Stimulated activated naive CD8-positive, alpha-beta T cell treated with anti-CD3 and anti-CD28 coated beads, Interleukin-15, amount 100 ng/mL, for 72 hours (primary cell): Measurements from ENCODE around the gene GALNT2.

Source experiments
- ATAC-seq: fragments of 150-1000 bp; cut with Tn5 transposase; 2 replicates; pipeline ENCODE4 v1.10.0; 2021; ENCODE audit warnings: mild to moderate bottlenecking, moderate library complexity
- DNase-seq, 2 donors: peaks; one replicate each; pipeline ENCODE4 v3.0.0; 2021 to 2022
- H3K27ac Mint-ChIP-seq, 2 donors: one replicate each; pipeline ENCODE4 v1.8.0; 2022; ENCODE audit warnings: mild to moderate bottlenecking in 2 of 2, mixed read lengths in 2 of 2, moderate library complexity in 2 of 2
- H3K27me3 Mint-ChIP-seq: one replicate; pipeline ENCODE4 v1.8.0; 2022; ENCODE audit warnings: mixed read lengths
- H3K4me1 Mint-ChIP-seq: one replicate; pipeline ENCODE4 v1.8.0; 2022; ENCODE audit warnings: mild to moderate bottlenecking, mixed read lengths
- H3K4me3 Mint-ChIP-seq, 2 donors: one replicate each; pipeline ENCODE4 v1.8.0; 2022; ENCODE audit warnings: mild to moderate bottlenecking in 2 of 2, mixed read lengths in 2 of 2, moderate library complexity in 1 of 2
- H3K9me3 Mint-ChIP-seq, 2 donors: one replicate each; pipeline ENCODE4 v1.8.0; 2022; ENCODE audit warnings: mixed read lengths in 2 of 2

The GALNT2 gene

DNA sequence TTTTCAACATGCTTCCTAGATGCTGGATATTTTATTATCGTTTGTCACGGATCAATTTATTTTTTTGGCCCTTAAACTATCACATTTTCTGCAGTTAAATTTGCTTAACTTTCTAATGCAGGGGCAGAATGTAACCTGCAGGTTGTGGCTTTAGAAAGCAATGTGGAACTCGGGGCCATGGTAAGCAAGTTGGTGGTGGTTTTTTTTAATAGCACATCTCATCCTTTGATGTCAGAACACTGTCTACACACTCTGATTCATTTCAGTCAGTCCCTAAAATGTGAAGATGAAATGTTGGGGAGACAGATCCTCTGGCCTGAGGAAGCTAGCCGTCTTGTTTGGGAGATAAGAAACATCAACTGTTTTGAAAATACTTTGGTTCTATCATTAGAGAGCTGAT, 89.5 kb downstream of the GALNT2 start:
- Mint-ChIP-seq H3K27me3 (no peaks in the 10 kb centered on the region), H3K27ac (no peak overlapping the region), H3K9me3 (no peaks in the 10 kb centered on the region), H3K4me1 (peaks cover 59% of the 10 kb centered on the region), H3K4me3 (no peak overlapping the region)
- ATAC-seq (no peak), DNase-seq (no peak)

DNA sequence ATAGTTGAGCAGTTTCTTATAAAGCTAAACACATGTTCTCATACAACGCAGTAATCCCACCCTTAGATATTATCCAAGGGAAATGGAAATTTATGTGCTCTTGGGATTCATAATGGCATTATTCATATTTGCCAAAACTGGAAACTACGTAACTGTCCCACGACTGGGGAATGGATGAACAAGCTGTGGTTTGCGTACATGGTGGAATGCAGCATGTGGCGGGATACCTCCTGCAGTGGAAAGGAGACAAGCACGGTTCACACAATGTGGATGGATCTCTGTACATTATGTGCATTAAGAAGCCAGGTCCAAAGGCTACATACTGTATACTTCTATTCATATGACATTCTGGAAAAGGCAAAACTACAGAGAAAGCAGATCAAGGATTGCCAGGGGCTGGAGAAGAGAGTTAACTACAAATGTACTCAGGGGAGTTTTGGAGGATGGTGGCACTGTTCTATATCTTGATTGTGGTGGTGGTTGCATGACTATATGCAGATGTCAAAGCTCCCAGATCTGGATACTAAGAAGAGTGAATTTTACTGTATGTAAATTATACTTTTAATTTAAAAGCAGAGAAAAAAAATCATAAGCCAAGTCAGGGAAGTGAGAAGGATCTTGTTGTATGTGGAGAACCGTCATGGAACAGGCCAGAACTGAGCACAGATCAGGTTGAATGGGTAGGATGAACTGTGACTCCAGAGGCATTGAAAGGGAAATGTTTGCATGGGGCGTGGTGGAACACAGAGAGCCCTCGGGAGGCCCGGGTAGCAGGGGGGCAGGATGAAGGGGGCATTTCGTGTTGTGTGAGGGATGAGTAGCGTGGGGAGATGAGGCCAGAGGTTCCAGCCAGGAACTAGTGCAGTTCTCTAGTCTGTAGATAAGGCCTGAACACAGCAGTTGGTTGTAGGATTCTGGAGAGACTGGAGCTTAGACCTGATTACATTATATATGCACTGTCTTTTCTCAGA, 90.7 kb downstream of the GALNT2 start:
- Mint-ChIP-seq H3K4me3 (no peak overlapping the region), H3K4me1 (peaks cover 61% of the 10 kb centered on the region), H3K9me3 (no peaks in the 10 kb centered on the region), H3K27me3 (no peaks in the 10 kb centered on the region), H3K27ac (peak overlapping the region in 1 of 2 donors; percentile 24)
- DNase-seq (no peak), ATAC-seq (no peak)

DNA sequence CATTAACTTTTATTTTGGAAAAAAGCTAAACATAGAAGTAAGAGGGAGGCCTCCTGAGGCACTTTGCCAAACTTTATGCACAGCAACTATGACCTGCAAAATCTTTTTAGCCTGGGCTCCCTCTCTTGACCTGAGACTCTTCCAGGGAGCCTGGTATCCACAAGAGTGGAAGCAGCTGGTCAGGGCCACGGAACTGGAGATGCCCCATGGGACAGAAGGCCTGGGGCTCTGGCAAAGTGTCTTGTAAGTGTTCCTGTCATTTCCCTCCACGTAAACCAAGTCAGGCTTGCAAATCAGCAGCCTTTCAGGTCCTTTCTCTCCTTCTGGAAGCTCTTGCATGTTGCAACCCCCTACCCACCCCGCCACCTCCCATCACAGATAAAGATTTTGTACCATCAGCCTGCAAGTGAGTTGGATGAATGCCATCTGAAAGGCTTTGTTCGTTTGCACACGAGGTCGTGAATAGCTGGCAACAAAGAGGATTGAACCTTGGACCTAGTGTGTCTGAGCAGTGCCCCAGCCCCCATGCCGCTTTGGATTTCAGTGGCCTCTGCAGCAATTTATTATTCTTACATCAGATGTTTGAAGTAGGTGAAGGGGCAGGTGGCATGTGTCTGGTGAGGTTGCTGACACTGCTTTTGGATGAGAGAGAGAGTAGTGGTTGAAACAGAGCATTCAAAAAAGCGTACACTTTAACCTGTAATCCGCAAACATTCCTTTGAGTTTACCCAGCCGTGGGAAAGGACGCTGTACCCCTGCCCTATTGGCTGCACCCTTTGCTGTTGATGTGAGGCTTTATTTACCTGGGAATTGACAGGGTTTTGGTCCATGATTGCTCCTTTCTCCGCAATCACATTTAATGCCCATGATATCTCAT, 91.6 kb downstream of the GALNT2 start:
- DNase-seq (no peak), ATAC-seq (no peak)
- H3K27ac Mint-ChIP-seq, result no peak overlapping the region
- H3K27me3 Mint-ChIP-seq, result no peaks in the 10 kb centered on the region
- no peak overlapping the region for H3K4me3 Mint-ChIP-seq
- no peaks in the 10 kb centered on the region for H3K9me3 Mint-ChIP-seq
- H3K4me1 Mint-ChIP-seq, result peaks cover 63% of the 10 kb centered on the region

DNA sequence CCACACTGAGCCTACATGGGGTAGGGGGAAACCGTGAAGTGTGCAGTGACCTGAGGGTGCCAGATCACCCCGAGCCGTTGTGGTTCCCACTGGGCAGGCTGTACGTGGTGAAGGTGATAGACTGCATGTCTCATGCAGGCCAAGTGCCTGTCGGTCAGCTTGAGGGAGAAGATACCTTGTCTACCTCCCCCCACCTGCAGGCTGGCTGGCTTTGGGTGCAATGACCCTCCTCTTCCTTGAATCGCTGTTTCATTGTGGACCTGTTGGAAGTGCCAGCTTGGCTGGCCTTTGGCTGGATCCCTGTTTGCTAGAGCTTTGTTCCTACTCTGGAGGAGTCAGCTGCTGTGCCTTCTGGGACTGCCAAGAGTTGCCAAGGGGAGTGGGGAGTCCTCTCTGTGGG, 92.5 kb downstream of the GALNT2 start:
- no peaks in the 10 kb centered on the region for H3K9me3 Mint-ChIP-seq
- H3K4me3 Mint-ChIP-seq, result no peak overlapping the region
- no peak overlapping the region for H3K27ac Mint-ChIP-seq
- DNase-seq (no peak), ATAC-seq (no peak)
- no peaks in the 10 kb centered on the region for H3K27me3 Mint-ChIP-seq
- H3K4me1 Mint-ChIP-seq, result peaks cover 64% of the 10 kb centered on the region

DNA sequence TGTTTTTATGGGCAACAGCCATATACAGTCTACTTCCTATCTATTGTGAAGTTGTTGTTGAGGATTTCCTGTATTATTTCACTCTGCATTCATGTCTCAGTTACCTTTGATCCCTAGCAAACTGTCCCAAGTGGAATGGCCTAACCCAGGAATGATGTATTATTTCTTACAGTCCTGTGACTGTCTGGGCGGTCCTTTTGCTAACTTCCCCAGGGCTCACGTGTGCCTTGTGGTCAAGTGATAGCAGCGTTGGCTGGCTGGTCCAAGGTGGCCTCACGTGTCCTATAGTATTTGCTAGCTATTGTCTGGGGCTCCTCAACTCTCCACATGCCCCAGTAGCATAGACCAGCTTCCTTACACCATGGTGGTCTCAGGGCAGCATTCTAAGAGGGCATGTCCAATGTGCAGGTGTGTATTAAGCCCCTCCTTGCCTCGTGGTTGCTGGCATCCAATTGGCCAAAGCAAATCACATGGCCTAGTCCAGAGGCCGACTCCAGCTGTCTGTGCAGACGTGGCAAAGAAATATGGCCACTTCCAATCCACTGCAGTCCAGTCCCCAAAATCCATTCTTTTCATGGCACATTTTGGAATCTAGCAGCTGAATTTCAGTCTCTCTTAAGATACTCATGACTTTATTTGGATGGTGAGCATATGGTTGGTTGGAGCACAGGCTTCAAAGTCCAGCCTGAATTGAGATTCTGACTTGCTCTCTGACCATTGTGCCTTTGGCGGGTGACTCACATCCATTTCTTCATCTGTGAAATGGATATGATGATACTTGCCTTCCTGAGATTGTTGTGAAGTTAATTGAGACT, 94.1 kb downstream of the GALNT2 start:
- H3K27ac Mint-ChIP-seq, result no peak overlapping the region
- H3K27me3 Mint-ChIP-seq, result no peaks in the 10 kb centered on the region
- H3K9me3 Mint-ChIP-seq, result no peaks in the 10 kb centered on the region
- H3K4me3 Mint-ChIP-seq, result no peak overlapping the region
- ATAC-seq, result no peak
- DNase-seq, result no peak
- peaks cover 61% of the 10 kb centered on the region for H3K4me1 Mint-ChIP-seq

DNA sequence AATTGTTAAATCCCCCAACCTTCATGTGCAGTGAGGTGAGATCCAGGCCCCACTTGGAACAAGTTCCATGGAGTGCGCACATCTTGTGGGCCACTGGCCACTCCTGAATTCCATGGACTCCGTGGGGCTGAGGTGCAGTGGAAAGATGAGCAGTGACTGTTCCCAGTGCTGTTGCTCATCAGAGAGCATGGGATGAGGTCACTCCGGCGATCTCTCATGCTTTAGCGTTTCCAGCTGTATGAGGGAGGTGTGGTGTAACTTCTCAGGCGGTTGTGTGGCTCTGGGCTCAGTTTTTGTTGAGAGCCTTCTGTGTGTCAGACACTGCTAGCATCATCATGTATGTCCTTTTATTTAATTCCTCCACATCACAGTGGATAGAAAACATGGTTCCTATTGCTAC, 96.2 kb downstream of the GALNT2 start:
- ATAC-seq, result no peak
- no peak for DNase-seq
- Mint-ChIP-seq H3K4me3 (no peak overlapping the region), H3K4me1 (peaks cover 59% of the 10 kb centered on the region), H3K27me3 (no peaks in the 10 kb centered on the region), H3K9me3 (no peaks in the 10 kb centered on the region), H3K27ac (no peak overlapping the region)

DNA sequence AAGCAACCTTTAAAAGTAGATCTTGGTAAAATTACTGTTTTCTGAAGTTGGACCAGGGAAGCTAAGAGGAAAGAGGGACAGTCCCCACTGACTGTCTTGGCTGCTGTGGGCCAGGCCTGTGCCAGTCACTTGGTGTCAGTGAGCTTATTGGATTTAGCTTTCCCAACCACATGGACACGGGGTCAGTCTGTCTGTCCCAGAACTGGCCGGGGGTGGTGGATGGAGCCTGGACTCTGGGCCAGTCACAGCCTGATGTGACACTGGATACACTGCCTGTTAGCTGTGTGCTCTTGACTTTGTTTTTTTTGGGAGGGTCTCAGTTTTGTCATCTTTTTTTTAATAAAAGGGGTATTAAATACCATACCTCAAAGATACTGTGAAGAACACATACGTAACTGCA, 96.7 kb downstream of the GALNT2 start:
- ATAC-seq, result no peak

DNA sequence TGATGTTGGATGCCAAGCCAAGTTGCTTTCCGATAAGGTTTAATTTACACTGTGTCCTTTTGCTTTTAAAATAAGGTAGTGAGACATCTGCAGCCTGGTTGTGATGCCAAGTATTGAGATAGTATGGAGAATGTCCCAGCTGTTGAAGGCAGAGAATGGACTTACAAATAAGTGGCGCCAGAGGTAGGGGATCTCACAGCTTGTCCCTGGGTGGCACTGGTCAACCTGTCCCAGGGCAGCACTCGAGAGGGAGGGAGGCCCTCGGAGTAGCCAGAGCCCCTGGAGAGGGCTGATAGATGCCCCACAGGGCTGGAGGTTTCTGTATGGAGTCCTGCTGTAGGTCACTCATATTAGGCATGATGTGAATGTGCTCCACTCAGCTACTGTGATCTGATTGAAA, 98.5 kb downstream of the GALNT2 start:
- H3K27ac Mint-ChIP-seq, result no peak overlapping the region
- ATAC-seq (no peak), DNase-seq (no peak)
- H3K27me3 Mint-ChIP-seq, result no peaks in the 10 kb centered on the region
- H3K4me1 Mint-ChIP-seq, result peaks cover 68% of the 10 kb centered on the region
- no peak overlapping the region for H3K4me3 Mint-ChIP-seq
- no peaks in the 10 kb centered on the region for H3K9me3 Mint-ChIP-seq

More for the DNA sequence above, 96.7 kb downstream of the GALNT2 start:
- H3K4me1 Mint-ChIP-seq, result peaks cover 61% of the 10 kb centered on the region
- peak overlapping the region in 1 of 2 donors; percentile 44 for H3K27ac Mint-ChIP-seq
- H3K4me3 Mint-ChIP-seq, result no peak overlapping the region
- no peaks in the 10 kb centered on the region for H3K9me3 Mint-ChIP-seq
- no peaks in the 10 kb centered on the region for H3K27me3 Mint-ChIP-seq
- DNase-seq, result no peak

DNA sequence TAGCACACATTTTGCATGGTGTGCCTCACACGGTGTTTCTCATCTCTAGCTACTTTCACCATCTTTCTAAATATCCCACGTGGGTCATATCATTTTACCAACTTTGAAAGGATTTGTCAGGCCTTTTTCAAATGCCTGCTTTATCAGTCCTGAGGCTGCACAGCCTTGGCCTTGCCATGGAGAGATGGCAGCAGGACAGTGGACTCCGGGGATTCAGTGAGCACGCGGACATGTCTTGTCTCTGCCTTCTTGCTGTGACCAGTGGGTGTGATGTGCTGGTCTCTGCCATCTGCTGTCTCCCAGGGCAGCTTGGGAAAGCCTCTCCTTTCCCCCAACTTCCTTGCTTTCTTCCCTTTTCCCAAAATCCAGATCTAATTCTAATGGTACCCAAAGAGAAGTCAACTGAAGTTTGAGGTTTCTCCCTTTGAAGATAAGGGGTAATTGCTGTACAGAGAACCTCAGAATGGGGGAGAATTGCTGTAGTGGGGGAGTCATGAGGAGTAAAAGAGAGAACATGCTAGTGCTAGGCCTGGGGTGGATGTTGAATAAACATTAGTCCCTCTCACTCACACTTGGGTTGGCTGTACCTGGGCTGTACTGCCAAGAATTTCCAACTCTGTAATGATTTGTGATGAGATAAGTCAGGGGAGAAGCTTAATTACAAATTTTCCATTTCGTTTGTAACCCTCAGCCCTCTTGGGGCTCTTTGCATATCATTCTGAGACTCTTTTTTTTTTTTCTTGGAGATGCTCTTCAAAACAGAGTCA, 99.5 kb downstream of the GALNT2 start:
- Mint-ChIP-seq H3K27ac (peak overlapping the region in 1 of 2 donors; percentile 4), H3K9me3 (no peaks in the 10 kb centered on the region), H3K4me1 (peaks cover 64% of the 10 kb centered on the region), H3K4me3 (no peak overlapping the region), H3K27me3 (no peaks in the 10 kb centered on the region)
- DNase-seq (no peak), ATAC-seq (no peak)

DNA sequence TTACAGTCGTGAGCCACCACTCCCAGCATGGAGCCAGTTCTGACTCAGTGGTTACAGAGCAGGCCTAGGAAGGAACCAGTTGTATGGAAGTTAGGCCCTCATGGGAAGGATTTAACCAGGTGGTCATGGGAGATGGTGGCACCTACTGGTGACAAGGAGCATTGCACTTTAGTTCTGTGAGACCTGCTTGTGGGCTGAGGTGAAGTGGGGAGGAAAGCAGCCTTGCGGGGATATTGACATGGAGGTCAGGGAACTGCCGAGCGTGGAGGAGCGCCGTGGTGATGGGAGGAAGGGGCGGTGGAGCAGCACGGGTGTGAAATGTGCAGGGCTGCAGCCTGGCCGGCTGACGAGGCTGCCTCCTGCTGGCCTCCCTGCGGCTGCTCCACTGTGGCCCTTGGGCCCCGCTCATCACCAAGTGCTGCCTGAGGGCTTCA, 100.4 kb downstream of the GALNT2 start:
- no peaks in the 10 kb centered on the region for H3K27me3 Mint-ChIP-seq
- DNase-seq (peak; percentile 45 to 49), ATAC-seq (peak; percentile 67)
- no peak overlapping the region for H3K27ac Mint-ChIP-seq
- no peak overlapping the region for H3K4me3 Mint-ChIP-seq
- no peaks in the 10 kb centered on the region for H3K9me3 Mint-ChIP-seq
- peaks cover 68% of the 10 kb centered on the region for H3K4me1 Mint-ChIP-seq

DNA sequence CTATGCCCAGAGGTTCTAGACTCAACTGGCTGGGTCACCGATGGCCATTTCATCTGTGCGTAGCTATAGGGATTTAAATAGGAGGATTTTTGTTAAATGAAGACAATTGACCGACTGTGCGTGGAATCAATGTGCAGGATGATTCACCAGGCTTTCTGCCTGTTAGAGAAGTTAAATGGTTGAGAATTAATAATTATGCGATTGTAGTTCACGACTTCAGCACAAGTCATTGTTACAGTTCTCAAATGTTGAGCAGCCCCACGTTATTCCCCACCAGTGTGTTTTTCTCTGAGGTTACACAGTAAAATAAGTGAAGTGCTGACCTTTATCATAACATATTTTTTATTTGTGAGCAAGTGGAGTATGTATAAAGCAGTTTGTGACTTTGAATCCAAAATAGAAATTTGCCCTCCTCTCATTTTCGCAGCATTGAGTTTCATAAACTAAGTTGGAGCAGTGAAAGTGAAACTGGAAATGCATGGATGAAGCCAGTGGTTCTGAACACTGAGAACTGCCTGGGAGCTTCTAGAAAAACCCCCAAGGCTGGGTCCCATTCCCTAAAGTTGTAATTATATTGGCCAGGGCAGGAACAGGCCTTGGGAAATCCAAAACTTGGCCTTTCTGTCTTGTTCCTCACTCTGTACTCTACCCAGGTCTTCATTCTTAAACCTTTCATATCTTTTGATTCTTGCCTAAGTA, 102.6 kb downstream of the GALNT2 start:
- peak overlapping the region in 1 of 2 donors; percentile 50 for H3K27ac Mint-ChIP-seq
- DNase-seq, result no peak

DNA sequence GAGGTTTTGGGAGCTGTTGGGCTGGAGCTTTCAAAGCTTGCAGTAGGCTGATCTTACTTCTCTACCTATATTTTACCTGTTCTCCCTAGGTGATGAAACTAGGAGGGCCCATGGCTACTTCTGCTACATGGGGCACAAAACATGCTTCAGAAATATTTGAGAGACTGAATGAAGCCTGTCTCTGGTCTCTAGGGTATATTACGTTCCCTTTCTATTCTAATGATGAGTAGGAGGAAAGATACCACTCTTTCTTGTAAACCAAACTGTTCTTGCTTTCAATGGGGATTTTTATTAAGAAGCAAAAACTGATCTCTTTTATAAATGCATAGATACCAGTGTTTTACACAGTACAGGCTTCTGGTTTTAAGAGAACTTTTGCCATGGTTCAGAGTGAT, 103.1 kb downstream of the GALNT2 start:
- Mint-ChIP-seq H3K27ac (peak overlapping the region in 1 of 2 donors; percentile 82), H3K27me3 (no peaks in the 10 kb centered on the region), H3K4me3 (peak overlapping the region in 1 of 2 donors; percentile 52), H3K4me1 (peaks cover 74% of the 10 kb centered on the region), H3K9me3 (no peaks in the 10 kb centered on the region)
- DNase-seq (no peak), ATAC-seq (peak; percentile 15)

More for the DNA sequence above, 102.6 kb downstream of the GALNT2 start:
- peak; percentile 57 for ATAC-seq
- no peaks in the 10 kb centered on the region for H3K27me3 Mint-ChIP-seq
- H3K4me1 Mint-ChIP-seq, result peaks cover 68% of the 10 kb centered on the region
- H3K4me3 Mint-ChIP-seq, result peak overlapping the region in 1 of 2 donors; percentile 52
- H3K9me3 Mint-ChIP-seq, result no peaks in the 10 kb centered on the region

DNA sequence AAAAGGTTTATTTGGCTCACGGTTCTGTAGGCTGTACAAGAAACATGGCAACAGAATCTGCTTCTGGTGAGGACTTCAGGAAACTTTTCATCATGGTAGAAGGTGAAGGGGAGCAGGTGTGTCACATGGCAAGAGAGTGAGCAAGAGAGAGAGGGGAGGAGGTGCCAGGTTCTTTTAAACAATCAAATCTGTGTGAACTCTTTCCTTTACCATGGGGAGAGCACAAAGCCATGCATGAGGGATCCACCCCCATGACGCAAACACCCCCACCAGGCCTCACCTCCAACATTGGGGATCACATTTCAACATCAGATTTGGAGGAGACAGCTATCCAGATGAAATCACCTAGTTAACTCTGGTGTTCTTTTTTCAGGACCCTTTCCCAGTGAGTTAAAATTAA, 103.6 kb downstream of the GALNT2 start:
- Mint-ChIP-seq H3K4me3 (no peak overlapping the region), H3K4me1 (peaks cover 72% of the 10 kb centered on the region), H3K27ac (peak overlapping the region in 1 of 2 donors; percentile 82), H3K9me3 (no peaks in the 10 kb centered on the region), H3K27me3 (no peaks in the 10 kb centered on the region)
- ATAC-seq (no peak), DNase-seq (no peak)

DNA sequence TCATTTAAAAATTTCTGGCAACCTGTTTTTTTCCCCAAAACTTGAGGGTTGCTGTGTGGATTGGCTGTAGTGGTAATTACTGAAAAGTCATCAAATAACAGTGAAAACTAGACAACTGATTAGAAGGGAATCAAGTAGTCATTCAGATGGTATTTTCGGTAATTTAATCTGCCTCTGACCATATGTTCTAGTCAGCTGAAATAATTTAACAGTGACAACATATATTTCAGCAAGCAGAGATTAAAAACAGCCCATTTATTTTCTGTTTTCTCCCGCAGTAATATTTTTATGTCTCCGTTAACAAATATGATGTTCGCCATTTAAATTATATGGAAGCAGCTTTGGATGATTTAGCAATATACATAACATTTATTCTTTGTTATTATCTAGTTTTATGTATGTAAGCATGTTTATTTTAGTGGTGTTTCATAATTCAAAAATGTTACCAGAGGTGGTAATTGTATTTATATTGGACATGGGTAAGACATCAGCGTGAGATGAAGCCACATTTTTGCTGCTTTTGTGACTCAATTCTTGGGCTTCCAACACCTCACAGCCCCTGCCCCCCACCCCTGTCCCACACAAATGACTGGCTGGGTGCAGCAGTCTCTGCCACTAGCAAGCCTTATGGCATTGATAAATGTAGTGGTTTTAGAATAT, 104.4 kb downstream of the GALNT2 start:
- Mint-ChIP-seq H3K4me1 (peaks cover 74% of the 10 kb centered on the region), H3K27ac (no peak overlapping the region), H3K9me3 (no peaks in the 10 kb centered on the region), H3K27me3 (no peaks in the 10 kb centered on the region), H3K4me3 (no peak overlapping the region)
- DNase-seq (no peak), ATAC-seq (no peak)
